ENCODE results near the gene PCBD1.

Gene PCBD1

GRCh38 chr10:70847659-70848360, 40.6 kb downstream of the PCBD1 start:
- no peak for TF ChIP-seq CTCF (IDR thresholded peaks at IDR 0.05; ENCODE audit: low read depth, low read length)
- H3K36me3 ChIP-seq, result peaks cover 26% of the 10 kb centered on the region
- H3K4me1 ChIP-seq, result peaks cover 20% of the 10 kb centered on the region
- no peaks in the 10 kb centered on the region; the same call in 1 of the 2 replicates for H3K9me3 ChIP-seq
- H3K27me3 ChIP-seq, result no peaks in the 10 kb centered on the region
- no peak overlapping the region for H3K4me3 ChIP-seq (ENCODE audit: low read depth, low read length)
- DNase-seq, result no peak

GRCh38 chr10:70846795-70847194, 41.6 kb downstream of the PCBD1 start:
- no peak for TF ChIP-seq CTCF (IDR thresholded peaks at IDR 0.05; ENCODE audit: low read depth, low read length)
- no peaks in the 10 kb centered on the region for H3K27me3 ChIP-seq
- H3K9me3 ChIP-seq, result no peaks in the 10 kb centered on the region; the same call in 1 of the 2 replicates
- H3K4me3 ChIP-seq (ENCODE audit: low read depth, low read length), result no peak overlapping the region
- peaks cover 15% of the 10 kb centered on the region for H3K4me1 ChIP-seq
- no peak for DNase-seq
- H3K36me3 ChIP-seq, result peaks cover 24% of the 10 kb centered on the region

GRCh38 chr10:70845816-70846215, 42.5 kb downstream of the PCBD1 start:
- DNase-seq, result no peak
- Histone ChIP-seq H3K9me3 (no peaks in the 10 kb centered on the region; the same call in 1 of the 2 replicates), H3K4me3 (ENCODE audit: low read depth, low read length) (no peak overlapping the region), H3K36me3 (peaks cover 16% of the 10 kb centered on the region), H3K27me3 (no peaks in the 10 kb centered on the region), H3K4me1 (peaks cover 13% of the 10 kb centered on the region; the same call in 1 of the 2 replicates)
- no peak for TF ChIP-seq CTCF (IDR thresholded peaks at IDR 0.05; ENCODE audit: low read depth, low read length)

GRCh38 chr10:70845256-70845655, 43.1 kb downstream of the PCBD1 start:
- H3K9me3 ChIP-seq, result no peaks in the 10 kb centered on the region; the same call in 1 of the 2 replicates
- H3K27me3 ChIP-seq, result no peaks in the 10 kb centered on the region
- peaks cover 16% of the 10 kb centered on the region for H3K36me3 ChIP-seq
- H3K4me1 ChIP-seq, result peaks cover 13% of the 10 kb centered on the region; the same call in 1 of the 2 replicates
- H3K4me3 ChIP-seq (ENCODE audit: low read depth, low read length), result no peak overlapping the region
- TF ChIP-seq CTCF (IDR thresholded peaks at IDR 0.05; ENCODE audit: low read depth, low read length), result no peak
- DNase-seq, result no peak

GRCh38 chr10:70843776-70844489, 44.4 kb downstream of the PCBD1 start:
- Histone ChIP-seq H3K4me3 (ENCODE audit: low read depth, low read length) (no peak overlapping the region), H3K4me1 (peaks cover 13% of the 10 kb centered on the region; the same call in 1 of the 2 replicates), H3K36me3 (peaks cover 16% of the 10 kb centered on the region), H3K9me3 (no peaks in the 10 kb centered on the region; the same call in 1 of the 2 replicates), H3K27me3 (no peaks in the 10 kb centered on the region)
- no peak for DNase-seq
- TF ChIP-seq CTCF (IDR thresholded peaks at IDR 0.05; ENCODE audit: low read depth, low read length), result no peak

GRCh38 chr10:70843333-70843732, 45.0 kb downstream of the PCBD1 start:
- Histone ChIP-seq H3K9me3 (no peaks in the 10 kb centered on the region; the same call in 1 of the 2 replicates), H3K27me3 (no peaks in the 10 kb centered on the region), H3K4me1 (peaks cover 13% of the 10 kb centered on the region; the same call in 1 of the 2 replicates), H3K4me3 (ENCODE audit: low read depth, low read length) (no peak overlapping the region), H3K36me3 (peaks cover 21% of the 10 kb centered on the region)
- DNase-seq, result no peak
- no peak for TF ChIP-seq CTCF (IDR thresholded peaks at IDR 0.05; ENCODE audit: low read depth, low read length)
